Adrenal gland (tissue), 12 donors: Measurements from ENCODE around the gene HOXD12. TPM values are rescaled to one million over a fixed set of nuclear protein-coding genes. Genes with fewer than 3 reads are reported as not detected.

Experiments
- DNase-seq, 7 donors: peaks; one replicate each; pipeline ENCODE4 v3.0.0-alpha.2; 2019 to 2020
- H3K27ac ChIP-seq, 5 donors: fragments of 200-600 bp; sonication (generic) in 4 of 5; 1 replicate in 3 of 5; 2 replicates in 2 of 5; pipeline versions ENCODE4 v1.5.1 to v1.8.0; 2016 to 2020; ENCODE audit warnings: mild to moderate bottlenecking in 1 of 5
- H3K27me3 ChIP-seq: fragments of 200-600 bp; 2 replicates; pipeline ENCODE4 v1.8.0; 2021
- H3K36me3 ChIP-seq, 2 donors: fragments of 200-600 bp; replicated peaks in 1 of 2; 1 replicate in 1 of 2; 2 replicates in 1 of 2; pipeline versions ENCODE4 v1.5.1 to v1.8.0; 2018 to 2022
- H3K4me1 ChIP-seq, 2 donors: fragments of 200-600 bp; replicated peaks in 1 of 2; 1 replicate in 1 of 2; 2 replicates in 1 of 2; pipeline versions ENCODE4 v1.5.1 to v1.8.0; 2018 to 2021
- H3K4me3 ChIP-seq, 4 donors: fragments of 200-600 bp; sonication (generic) in 3 of 4; one replicate each; pipeline ENCODE4 v1.5.1; 2016 to 2018
- H3K9me3 ChIP-seq, 3 donors: fragments of 200-600 bp; sonication (generic) in 1 of 3; replicated peaks in 1 of 3; 1 replicate in 2 of 3; 2 replicates in 1 of 3; pipeline versions ENCODE4 v1.5.1 to v1.8.0; 2016 to 2021
- CTCF ChIP-seq, 6 experiments: fragments of 450-650 bp in 4 of 6; fragments of 200-600 bp in 2 of 6; sonication (generic) in 1 of 6; IDR thresholded peaks; 1 replicate in 5 of 6; 2 replicates in 1 of 6; pipeline versions ENCODE4 v1.5.1 to v1.8.0; 2016 to 2021; ENCODE audit warnings: antibody characterized with exemption in 6 of 6, mild to moderate bottlenecking in 2 of 6, moderate library complexity in 1 of 6
- POLR2A ChIP-seq, 2 donors: fragments of 450-650 bp; IDR thresholded peaks; one replicate each; pipeline ENCODE4 v1.6.1; 2017; ENCODE audit warnings: antibody characterized with exemption in 2 of 2, mild to moderate bottlenecking in 2 of 2, moderate library complexity in 1 of 2
- WGBS, 4 donors: extraction: QIAGEN DNeasy Blood & Tissue Kit in 2 of 4; methylation state at CpG; one replicate each; pipeline versions ENCODE4 v1.1.5 to v1.1.7; 2013 to 2017; 5-methylcytosine and 5-hydroxymethylcytosine counted together
- intact Hi-C, 2 donors: fragments of 100-400 bp; cut with DNase I; formaldehyde crosslinking; loops; one replicate each; pipeline versions ENCODE4 v1.14.1 to v1.15.0; 2022 to 2023
- polyA plus RNA-seq, 3 donors: library from polyadenylated mRNA; stranded (reverse); fragments of 200-250 nt in 2 of 3; fragments of 350-450 nt in 1 of 3; fragmentation: Illumina TruSeq in 1 of 3; extraction: RNeasy Lipid Tissue Mini Kit (QIAGEN cat#74804) in 1 of 3; gene quantifications; one replicate each; pipeline ENCODE4 v1.2.3, GENCODE V29; 2013 to 2014
- total RNA-seq, 9 donors: library from RNA; depleted of rRNA in 4 of 9; stranded (reverse); fragments of >200 nt in 4 of 9; fragments of 120-200 nt in 1 of 9; fragmentation: NEBNext Ultra II Directional in 1 of 9; extraction: Animal tissue kit (Norgen Biotek cat#: 25700) in 1 of 9; gene quantifications; one replicate each; pipeline versions ENCODE4 v1.1.0 to v1.2.4, GENCODE V29; 2013 to 2023
- donor health status: healthy with polysubstance abuse.
- donor health status: Bipolar disorder and iron deficiency.
- donor health status: DM: yes; HTN: yes; CAD: no.
- donor health status: DM: no; HTN: no; CAD: no.
- donor health status: DM: no; HTN: no; CAD: no.
- donor health status: DM: yes; HTN: yes; CAD: no.

The HOXD12 gene
- total and polyA plus RNA-seq, 12 donors, result not detected

- peak within 1 kb of the TSS; percentile 66 to 99 (median 89) for H3K27ac ChIP-seq
- peak; percentile 67 to 87 (median 80) for DNase-seq
- 3 to 14% (median 6%) methylated on average over 20 to 64 of the region's 64 CpGs for WGBS, 4 donors
These were observed 29.6 kb downstream of the HOXD12 start, which contains the start of gene HOXD8 for GRCh38 chr2:176128982-176129796. Gene HOXD8, plus strand, starts transcription at chr2:176129705. Its CDS starts 662 bp downstream, at chr2:176130367.

GRCh38 chr2:176129813-176130146 lies 30.2 kb downstream of the HOXD12 start:
- Histone ChIP-seq H3K4me1 (peaks cover 7 to 29% of the 10 kb centered on the region in 2 donors), H3K27ac (peak overlapping the region; percentile 28 to 99 (median 89)), H3K36me3 (peaks cover 0 to 2% of the 10 kb centered on the region in 2 donors), H3K4me3 (peak overlapping the region in 2 of 4 donors; percentile 42 to 78), H3K27me3 (no peaks in the 10 kb centered on the region), H3K9me3 (no peaks in the 10 kb centered on the region)
- DNase-seq, result peak in 5 of 7 donors; percentile 54 to 66 (median 60)
- TF ChIP-seq CTCF (IDR thresholded peaks at IDR 0.05) (no peak), POLR2A (IDR thresholded peaks at IDR 0.05) (no peak)
- 0 to 1% (median 0%) methylated on average over 22 to 43 of the region's 43 CpGs; no CpG with 5 or more reads in 1 of the 4 donors for WGBS, 4 donors
- intact Hi-C loops, result loop anchor here (5.0 to 10.0 kb wide), 6 partner anchors 328 to 1023 kb away; no protein-coding TSS in a partner anchor

More at GRCh38 chr2:176128982-176129796, 29.6 kb downstream of the HOXD12 start, which contains the start of gene HOXD8:
- Histone ChIP-seq H3K36me3 (peaks cover 0 to 2% of the 10 kb centered on the region in 2 donors), H3K4me3 (peak within 1 kb of the TSS in 2 of 4 donors; percentile 42 to 78), H3K9me3 (no peaks in the 10 kb centered on the region), H3K27me3 (no peaks in the 10 kb centered on the region), H3K4me1 (peaks cover 4 to 24% of the 10 kb centered on the region in 2 donors)
- intact Hi-C loops, result loop anchor here (5.0 to 10.0 kb wide), 6 partner anchors 328 to 1023 kb away; no protein-coding TSS in a partner anchor
- peak; percentile 1 to 22 for TF ChIP-seq POLR2A (IDR thresholded peaks at IDR 0.05)
- TF ChIP-seq CTCF (IDR thresholded peaks at IDR 0.05), result peak in 2 of 6 experiments; percentile 19 to 25

- TF ChIP-seq CTCF (IDR thresholded peaks at IDR 0.05), result peak in 2 of 6 experiments; percentile 3 to 16
- TF ChIP-seq POLR2A (IDR thresholded peaks at IDR 0.05), result peak; percentile 64 to 69
- peak; percentile 68 to 88 (median 76) for DNase-seq
- Histone ChIP-seq H3K4me1 (peaks cover 12 to 35% of the 10 kb centered on the region in 2 donors), H3K27me3 (no peaks in the 10 kb centered on the region), H3K9me3 (no peaks in the 10 kb centered on the region), H3K36me3 (peaks cover 0 to 2% of the 10 kb centered on the region in 2 donors), H3K4me3 (peak overlapping the region in 2 of 4 donors; percentile 42 to 78), H3K27ac (peak overlapping the region; percentile 66 to 99 (median 89))
- intact Hi-C loops, result no loop called here
- WGBS, 4 donors, result 0 to 1% (median 1%) methylated on average over 30 to 100 of the region's 100 CpGs
These were observed 30.8 kb downstream of the HOXD12 start for GRCh38 chr2:176130147-176130956.
